Measurements from ENCODE around the gene DBR1. TPM values are rescaled to one million over a fixed set of nuclear protein-coding genes. Genes with fewer than 3 reads are reported as not detected.

Gene DBR1, protein sequence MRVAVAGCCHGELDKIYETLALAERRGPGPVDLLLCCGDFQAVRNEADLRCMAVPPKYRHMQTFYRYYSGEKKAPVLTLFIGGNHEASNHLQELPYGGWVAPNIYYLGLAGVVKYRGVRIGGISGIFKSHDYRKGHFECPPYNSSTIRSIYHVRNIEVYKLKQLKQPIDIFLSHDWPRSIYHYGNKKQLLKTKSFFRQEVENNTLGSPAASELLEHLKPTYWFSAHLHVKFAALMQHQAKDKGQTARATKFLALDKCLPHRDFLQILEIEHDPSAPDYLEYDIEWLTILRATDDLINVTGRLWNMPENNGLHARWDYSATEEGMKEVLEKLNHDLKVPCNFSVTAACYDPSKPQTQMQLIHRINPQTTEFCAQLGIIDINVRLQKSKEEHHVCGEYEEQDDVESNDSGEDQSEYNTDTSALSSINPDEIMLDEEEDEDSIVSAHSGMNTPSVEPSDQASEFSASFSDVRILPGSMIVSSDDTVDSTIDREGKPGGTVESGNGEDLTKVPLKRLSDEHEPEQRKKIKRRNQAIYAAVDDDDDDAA
- 13.2 to 16.2 TPM (median 14.9 TPM) in 3 replicates for total RNA-seq
- long read RNA-seq, transcript DBR1-201 (8 exons, 2,666 nt), result major isoform, 14 of 14 reads
- long read RNA-seq, partial matches to known transcripts, result 0 of 14 reads
- long read RNA-seq, other reads (novel, unspliced or antisense), result 0 of 14 reads

GRCh38 chr3:138174421-138175131 is at the start of gene DBR1:
Gene DBR1, minus strand, starts transcription at chr3:138174921. Its CDS starts 126 bp downstream, at chr3:138174795.
- peaks cover 2% of the 10 kb centered on the region for H3K36me3 Mint-ChIP-seq (ENCODE audit: low read depth)
- H3K4me1 Mint-ChIP-seq (ENCODE audit: low read depth), result peaks cover 26% of the 10 kb centered on the region
- H3K4me3 Mint-ChIP-seq (ENCODE audit: unreplicated experiment), result peak within 1 kb of the TSS; percentile 95
- H3K27ac Mint-ChIP-seq (ENCODE audit: unreplicated experiment), result peak within 1 kb of the TSS; percentile 93
- peaks cover 2% of the 10 kb centered on the region for H3K27me3 Mint-ChIP-seq (ENCODE audit: low read depth)
- H3K9me3 Mint-ChIP-seq (ENCODE audit: low read depth), result no peaks in the 10 kb centered on the region
- TF ChIP-seq CTCF (IDR thresholded peaks at IDR 0.05), result no peak
- DNase-seq (ENCODE audit: low spot score), result no peak

DNA sequence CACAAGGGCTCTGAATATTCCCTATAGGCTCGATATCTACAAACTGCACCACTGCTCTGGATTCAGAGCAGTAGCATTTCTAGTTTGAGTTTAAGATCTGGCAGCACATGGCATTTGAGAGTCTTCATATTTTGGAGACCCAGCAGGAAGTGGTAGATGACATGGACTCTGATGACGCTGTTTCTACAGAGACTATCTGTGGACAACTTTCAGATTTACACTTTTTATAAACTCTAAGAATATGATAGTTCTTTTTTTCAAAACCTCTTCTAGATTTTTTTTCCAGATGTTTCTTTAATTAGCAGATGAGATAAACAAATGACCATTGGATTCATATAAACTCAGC is 48.2 kb upstream of the DBR1 start:
- no peak overlapping the region for H3K4me3 Mint-ChIP-seq (ENCODE audit: unreplicated experiment)
- DNase-seq (ENCODE audit: low spot score), result no peak

DNA sequence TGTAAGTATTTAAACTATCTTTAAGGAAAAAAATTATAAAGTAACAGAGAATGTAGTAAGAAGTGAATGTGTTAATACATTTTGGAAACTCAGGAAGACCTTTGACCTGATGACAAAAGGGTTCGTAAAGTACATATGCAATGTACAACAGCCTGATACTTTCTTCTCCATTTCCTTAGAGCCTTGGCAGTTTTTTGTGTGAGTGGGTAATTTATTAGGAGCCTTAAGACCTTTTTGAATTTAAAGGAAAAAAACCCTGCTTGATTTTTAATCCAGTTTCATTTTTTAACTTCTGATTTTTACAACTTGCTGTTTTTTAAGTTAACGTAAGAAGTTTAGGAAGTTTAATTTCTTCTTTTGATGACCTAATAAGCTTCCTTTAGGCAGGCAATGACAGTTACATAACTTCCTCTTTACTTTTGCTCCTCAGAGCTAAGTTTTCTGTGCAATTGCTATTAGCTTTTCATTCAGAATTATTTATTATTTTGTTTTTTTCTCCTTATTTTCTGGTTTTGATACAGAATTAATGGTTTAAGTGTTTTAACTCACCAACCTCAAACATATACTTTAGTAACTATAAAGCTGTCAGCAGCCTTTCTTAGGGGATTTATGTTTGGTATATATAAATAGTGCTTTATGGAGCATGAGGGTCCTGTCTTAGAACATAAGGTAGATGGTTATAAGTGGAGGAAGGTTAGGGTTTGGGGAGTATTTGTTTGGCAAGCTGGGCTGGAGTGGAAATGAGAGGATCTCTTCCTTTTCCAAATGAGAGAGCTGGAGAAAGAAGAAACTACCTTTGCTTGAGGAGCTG is 47.6 kb upstream of the DBR1 start:
- H3K4me1 Mint-ChIP-seq (ENCODE audit: low read depth), result peaks cover 48% of the 10 kb centered on the region
- TF ChIP-seq CTCF (IDR thresholded peaks at IDR 0.05), result no peak
- H3K27me3 Mint-ChIP-seq (ENCODE audit: low read depth), result no peaks in the 10 kb centered on the region
- no peak for DNase-seq (ENCODE audit: low spot score)
- no peak overlapping the region for H3K27ac Mint-ChIP-seq (ENCODE audit: unreplicated experiment)
- peaks cover 11% of the 10 kb centered on the region for H3K36me3 Mint-ChIP-seq (ENCODE audit: low read depth)
- no peak overlapping the region for H3K4me3 Mint-ChIP-seq (ENCODE audit: unreplicated experiment)
- no peaks in the 10 kb centered on the region for H3K9me3 Mint-ChIP-seq (ENCODE audit: low read depth)

More for the DNA sequence above, 48.2 kb upstream of the DBR1 start:
- peaks cover 11% of the 10 kb centered on the region for H3K36me3 Mint-ChIP-seq (ENCODE audit: low read depth)
- no peak for TF ChIP-seq CTCF (IDR thresholded peaks at IDR 0.05)
- H3K9me3 Mint-ChIP-seq (ENCODE audit: low read depth), result no peaks in the 10 kb centered on the region
- H3K27me3 Mint-ChIP-seq (ENCODE audit: low read depth), result no peaks in the 10 kb centered on the region
- H3K27ac Mint-ChIP-seq (ENCODE audit: unreplicated experiment), result no peak overlapping the region
- peaks cover 51% of the 10 kb centered on the region for H3K4me1 Mint-ChIP-seq (ENCODE audit: low read depth)

- no peak overlapping the region for H3K27ac Mint-ChIP-seq (ENCODE audit: unreplicated experiment)
- H3K4me1 Mint-ChIP-seq (ENCODE audit: low read depth), result peaks cover 39% of the 10 kb centered on the region
- no peak overlapping the region for H3K4me3 Mint-ChIP-seq (ENCODE audit: unreplicated experiment)
- no peaks in the 10 kb centered on the region for H3K9me3 Mint-ChIP-seq (ENCODE audit: low read depth)
- H3K27me3 Mint-ChIP-seq (ENCODE audit: low read depth), result no peaks in the 10 kb centered on the region
- H3K36me3 Mint-ChIP-seq (ENCODE audit: low read depth), result peaks cover 11% of the 10 kb centered on the region
- TF ChIP-seq CTCF (IDR thresholded peaks at IDR 0.05), result no peak
- DNase-seq (ENCODE audit: low spot score), result no peak
These were observed 46.1 kb upstream of the DBR1 start for GRCh38 chr3:138220788-138221187.
